HL-60 (cell line): ENCODE results near the gene PLAC8.

Experiments used
- DNase-seq, 2 experiments: peaks; one replicate each; pipeline ENCODE4 v3.0.0-alpha.2; 2010 to 2020; ENCODE audit warnings: low read depth in 1 of 2, low spot score in 1 of 2
- H3K27ac ChIP-seq: fragments of 250-450 bp; sonication (Bioruptor Pico); replicated peaks from 2 replicates; pipeline ENCODE4 v1.5.1; 2020; ENCODE audit warnings: mild to moderate bottlenecking, moderate library complexity
- H3K27me3 ChIP-seq: fragments of 250-450 bp; sonication (Bioruptor Pico); 2 replicates; pipeline ENCODE4 v1.5.1; 2021; ENCODE audit warnings: mild to moderate bottlenecking, moderate library complexity; ENCODE audit not compliant: insufficient read depth, poor library complexity, severe bottlenecking
- H3K4me3 ChIP-seq: replicated peaks from 2 replicates; pipeline ENCODE4 v1.5.1; 2011; ENCODE audit warnings: mild to moderate bottlenecking, control low read depth, low read length; ENCODE audit not compliant: insufficient read depth
- CTCF ChIP-seq: IDR thresholded peaks from one replicate; pipeline ENCODE4 v1.5.1; 2011; ENCODE audit warnings: low read length, control low read depth, inconsistent platforms; ENCODE audit not compliant: insufficient read depth
- GABPA ChIP-seq: IDR thresholded peaks from 2 replicates; pipeline ENCODE4 v1.6.1; 2012; ENCODE audit warnings: low read depth
- POLR2AphosphoS5 ChIP-seq: IDR thresholded peaks from 2 replicates; pipeline ENCODE4 v1.6.1; 2012; ENCODE audit warnings: low read depth
- REST ChIP-seq: IDR thresholded peaks from 2 replicates; pipeline ENCODE4 v1.6.1; 2012; ENCODE audit warnings: low read depth; ENCODE audit not compliant: insufficient replicate concordance
- SPI1 ChIP-seq: IDR thresholded peaks from 2 replicates; pipeline ENCODE4 v1.6.1; 2012; ENCODE audit warnings: low read depth, mild to moderate bottlenecking, borderline replicate concordance
- long read RNA-seq: library from polyadenylated mRNA; unstranded; transcript quantifications from one replicate; pipeline ENCODE4 v2.0.0, GENCODE V29; 2020

The PLAC8 gene
- long read RNA-seq, transcript PLAC8-201 (5 exons, 1,447 nt), result major isoform, 41 of 46 reads
- long read RNA-seq, partial matches to known transcripts, result 1 of 46 reads
- long read RNA-seq, other reads (novel, unspliced or antisense), result 4 of 46 reads

GRCh38 chr4:83114576-83114975 lies at the start of gene PLAC8:
Gene PLAC8, minus strand, starts transcription at chr4:83114729. Its CDS starts 6,808 bp downstream, at chr4:83107921.
- Histone ChIP-seq H3K4me3 (peak within 1 kb of the TSS; percentile 49), H3K27me3 (no peaks in the 10 kb centered on the region), H3K27ac (peak within 1 kb of the TSS; percentile 99)
- peak in 1 of 2 experiments; percentile 77 for DNase-seq
- TF ChIP-seq POLR2AphosphoS5 (peak; percentile 70; the same call in 1 of the 2 replicates), SPI1 (no peak), REST (peak; percentile 63)

DNA sequence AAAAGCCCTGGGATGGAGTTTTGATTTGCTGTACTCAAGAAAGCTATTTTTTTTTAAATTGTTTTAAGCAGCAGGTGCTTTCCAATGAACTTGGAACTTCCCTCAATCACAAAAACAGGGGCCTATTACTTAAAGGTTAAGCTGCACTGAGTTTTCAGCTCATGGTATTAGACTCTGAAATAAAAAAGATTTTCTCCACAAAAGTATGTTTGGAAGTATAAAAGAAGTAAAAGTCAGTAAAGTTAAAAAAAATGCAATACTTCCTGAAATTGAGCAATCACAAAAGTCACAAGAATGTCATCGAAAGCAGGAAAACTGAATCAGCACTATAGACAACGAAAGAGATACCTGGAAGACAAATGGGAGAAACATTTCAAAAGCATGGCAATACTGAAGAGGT lies 38.9 kb upstream of the PLAC8 start:
- DNase-seq, result no peak
- H3K27ac ChIP-seq, result peak overlapping the region; percentile 32
- no peak overlapping the region for H3K4me3 ChIP-seq
- TF ChIP-seq GABPA (no peak), SPI1 (no peak), POLR2AphosphoS5 (no peak), CTCF (no peak), REST (no peak)
- no peaks in the 10 kb centered on the region for H3K27me3 ChIP-seq

DNA sequence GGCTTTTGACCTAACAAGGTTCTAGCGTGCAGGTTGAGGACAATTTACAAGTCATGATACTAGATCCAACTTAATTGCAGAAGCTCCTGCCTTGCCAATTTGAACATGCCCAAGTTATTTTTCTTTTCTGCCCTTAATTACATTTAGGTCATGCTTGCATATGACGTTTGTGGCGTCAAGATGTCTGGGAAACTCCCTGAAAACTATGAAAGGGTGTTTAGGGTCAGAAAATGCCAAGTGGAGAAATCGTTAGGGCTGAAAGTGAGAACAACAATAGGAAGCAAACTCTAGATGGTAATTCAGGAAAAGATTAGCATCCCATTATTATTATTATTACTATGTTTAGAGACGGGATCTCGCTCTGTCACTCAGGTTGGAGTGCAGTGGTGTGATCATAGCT lies 38.2 kb upstream of the PLAC8 start:
- no peak overlapping the region for H3K4me3 ChIP-seq
- H3K27me3 ChIP-seq, result no peaks in the 10 kb centered on the region
- H3K27ac ChIP-seq, result peak overlapping the region; percentile 32
- DNase-seq, result no peak
- TF ChIP-seq SPI1 (no peak), CTCF (no peak), GABPA (no peak), REST (no peak), POLR2AphosphoS5 (no peak)
